Esophagus muscularis mucosa (tissue), 4 donors: Measurements from ENCODE around the gene KRTAP10-7. TPM values are rescaled to one million over a fixed set of nuclear protein-coding genes. Genes with fewer than 3 reads are reported as not detected.

Experiments used
- DNase-seq: peaks from one replicate; pipeline ENCODE4 v3.0.0-alpha.2; 2017; ENCODE audit errors: extremely low spot score
- H3K27ac ChIP-seq, 4 donors: fragments of 200-600 bp; sonication (generic); replicated peaks in 1 of 4; 1 replicate in 3 of 4; 2 replicates in 1 of 4; pipeline ENCODE4 v1.5.1; 2016 to 2019; ENCODE audit warnings: mild to moderate bottlenecking in 1 of 4
- H3K27me3 ChIP-seq, 4 donors: fragments of 200-600 bp; sonication (generic); one replicate each; pipeline versions ENCODE4 v1.5.1 to v1.6.0; 2016 to 2019
- H3K36me3 ChIP-seq, 4 donors: fragments of 200-600 bp; sonication (generic); one replicate each; pipeline ENCODE4 v1.5.1; 2016 to 2019
- H3K4me1 ChIP-seq, 4 donors: fragments of 200-600 bp; sonication (generic); one replicate each; pipeline ENCODE4 v1.5.1; 2016 to 2019
- H3K4me3 ChIP-seq, 4 donors: fragments of 200-600 bp; sonication (generic); 1 replicate in 2 of 4; 2 replicates in 2 of 4; pipeline ENCODE4 v1.5.1; 2016 to 2019; ENCODE audit warnings: mild to moderate bottlenecking in 4 of 4, moderate library complexity in 1 of 4
- H3K9me3 ChIP-seq, 4 donors: fragments of 200-600 bp; sonication (generic); 1 replicate in 3 of 4; 2 replicates in 1 of 4; pipeline ENCODE4 v1.5.1; 2016 to 2019
- CTCF ChIP-seq, 3 experiments: fragments of 200-600 bp in 2 of 3; fragments of 450-650 bp in 1 of 3; sonication (generic) in 2 of 3; IDR thresholded peaks; one replicate each; pipeline ENCODE4 v1.5.1; 2017 to 2019; ENCODE audit warnings: antibody characterized with exemption in 3 of 3, mild to moderate bottlenecking in 2 of 3, moderate library complexity in 1 of 3
- EP300 ChIP-seq: sonication (generic); formaldehyde crosslinking; IDR thresholded peaks from one replicate; pipeline ENCODE4 v1.6.1; 2017; ENCODE audit warnings: antibody characterized with exemption
- POLR2A ChIP-seq: fragments of 450-650 bp; IDR thresholded peaks from one replicate; pipeline ENCODE4 v1.6.1; 2017; ENCODE audit warnings: antibody characterized with exemption, moderate library complexity, mild to moderate bottlenecking, low read depth
- POLR2AphosphoS5 ChIP-seq, 2 donors: sonication (generic); formaldehyde crosslinking; IDR thresholded peaks; one replicate each; pipeline ENCODE4 v1.6.1; 2017; ENCODE audit warnings: antibody characterized with exemption in 2 of 2
- WGBS: methylation state at CpG from one replicate; pipeline ENCODE4 v1.1.5; 2018; 5-methylcytosine and 5-hydroxymethylcytosine counted together
- intact Hi-C: fragments of 100-400 bp; cut with DNase I; formaldehyde crosslinking; loops from one replicate; pipeline ENCODE4 v1.15.1; 2023
- total RNA-seq, 4 donors: library from RNA; depleted of rRNA; stranded (reverse); fragments of >200 nt; gene quantifications; one replicate each; pipeline versions ENCODE4 v1.1.0 to v1.2.1, GENCODE V29; 2016

KRTAP10-7 gene
- total RNA-seq, 4 donors from 2014 or later = not detected

- H3K4me1 ChIP-seq = no peaks in the 10 kb centered on the region
- no peak overlapping the region for H3K4me3 ChIP-seq
- no peak overlapping the region for H3K27ac ChIP-seq
- intact Hi-C loops = no loop called here
- H3K9me3 ChIP-seq = peaks cover 0 to 2% (median under 1%) of the 10 kb centered on the region in 4 donors
- no peak for TF ChIP-seq POLR2AphosphoS5 (IDR thresholded peaks at IDR 0.05)
- no peak for TF ChIP-seq CTCF (IDR thresholded peaks at IDR 0.05)
- no peak for TF ChIP-seq POLR2A
- no peak for TF ChIP-seq EP300
- H3K36me3 ChIP-seq = no peaks in the 10 kb centered on the region
- peak; percentile 87 for DNase-seq
- H3K27me3 ChIP-seq = peaks cover 0 to 50% (median 0%) of the 10 kb centered on the region in 4 donors
- 79% methylated on average over 20 of the region's 20 CpGs for WGBS
Observed at GRCh38 chr21:44593598-44594405, 6.6 kb upstream of the KRTAP10-7 start.

DNA sequence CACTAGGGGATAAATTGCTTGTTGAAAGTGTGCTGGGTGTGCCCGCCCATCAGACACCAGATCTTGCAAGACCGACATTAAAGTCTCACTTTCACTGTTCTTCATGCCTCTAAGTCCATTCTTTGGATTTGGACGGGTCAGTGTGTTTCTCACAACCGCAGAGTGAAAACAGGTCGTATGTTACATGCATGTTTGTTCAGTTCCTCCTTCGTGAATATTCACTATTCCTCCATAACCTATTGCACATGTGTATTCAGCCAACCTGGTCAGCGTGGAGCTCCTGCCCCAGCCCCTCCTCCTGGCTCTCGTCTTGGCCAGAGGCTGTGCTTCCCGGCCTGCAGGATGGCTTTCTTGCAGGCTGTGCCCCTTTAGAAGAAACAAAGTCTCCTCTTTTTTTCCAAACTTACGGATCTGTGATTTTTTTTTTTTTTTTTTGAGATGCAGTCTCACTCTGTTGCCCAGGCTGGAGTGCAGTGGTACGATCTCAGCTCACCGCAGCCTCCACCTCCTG, 5.9 kb upstream of the KRTAP10-7 start:
- no peak overlapping the region for H3K4me3 ChIP-seq
- H3K9me3 ChIP-seq = peaks cover 0 to 6% (median 1%) of the 10 kb centered on the region in 4 donors
- H3K27ac ChIP-seq = no peak overlapping the region
- H3K36me3 ChIP-seq = no peaks in the 10 kb centered on the region
- intact Hi-C loops = no loop called here
- peak; percentile 77 for DNase-seq
- no peak for TF ChIP-seq POLR2A
- no peak for TF ChIP-seq EP300
- TF ChIP-seq CTCF (IDR thresholded peaks at IDR 0.05) = no peak
- TF ChIP-seq POLR2AphosphoS5 (IDR thresholded peaks at IDR 0.05) = no peak
- 90% methylated on average over 12 of the region's 12 CpGs for WGBS
- no peaks in the 10 kb centered on the region for H3K4me1 ChIP-seq
- peaks cover 0 to 49% (median 0%) of the 10 kb centered on the region in 4 donors for H3K27me3 ChIP-seq

- Histone ChIP-seq H3K4me1 (no peaks in the 10 kb centered on the region), H3K4me3 (no peak overlapping the region), H3K27me3 (peaks cover 0 to 48% (median 0%) of the 10 kb centered on the region in 4 donors), H3K36me3 (no peaks in the 10 kb centered on the region), H3K9me3 (peaks cover 0 to 6% (median 1%) of the 10 kb centered on the region in 4 donors), H3K27ac (no peak overlapping the region)
- WGBS = 69% methylated on average over 4 of the region's 6 CpGs
- intact Hi-C loops = no loop called here
- no peak for DNase-seq
- TF ChIP-seq POLR2A (no peak), EP300 (no peak), POLR2AphosphoS5 (IDR thresholded peaks at IDR 0.05) (no peak), CTCF (IDR thresholded peaks at IDR 0.05) (no peak)
Observed at GRCh38 chr21:44595524-44595923, 4.9 kb upstream of the KRTAP10-7 start.

DNA sequence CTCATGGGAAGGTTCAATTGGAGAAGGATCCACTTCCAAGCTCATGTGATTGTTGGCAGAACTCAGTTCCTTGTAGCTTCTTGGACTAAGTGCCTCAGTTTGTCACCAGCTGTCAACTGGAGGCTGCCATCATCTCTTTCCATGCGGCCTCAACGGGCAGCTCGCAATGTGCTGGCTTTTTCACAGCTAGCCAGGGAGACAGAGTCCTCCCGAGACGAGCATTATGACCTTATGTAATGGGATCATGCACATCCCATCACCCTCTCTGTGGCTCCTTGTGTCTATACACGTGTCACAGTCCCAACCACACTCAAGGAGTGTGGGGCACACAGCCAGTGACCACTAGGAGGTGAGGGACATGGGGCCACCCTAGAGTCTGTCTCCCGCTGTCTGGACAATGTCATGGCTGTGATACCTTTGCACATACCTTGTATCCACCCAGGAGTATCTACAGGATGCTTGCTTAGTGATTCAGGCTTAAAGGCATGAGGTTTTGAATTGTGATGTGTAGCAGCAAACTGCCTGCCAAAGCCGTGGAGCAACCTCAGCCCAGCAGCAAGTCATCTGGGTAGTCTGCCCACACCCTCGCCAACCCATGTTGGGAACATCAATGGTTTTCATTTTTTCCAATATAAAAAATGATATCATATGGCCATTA, 4.2 kb upstream of the KRTAP10-7 start:
- H3K4me3 ChIP-seq = no peak overlapping the region
- TF ChIP-seq POLR2AphosphoS5 (IDR thresholded peaks at IDR 0.05) (no peak), POLR2A (no peak), CTCF (IDR thresholded peaks at IDR 0.05) (no peak), EP300 (no peak)
- H3K27me3 ChIP-seq = peaks cover 0 to 44% (median 0%) of the 10 kb centered on the region in 4 donors
- peak; percentile 89 for DNase-seq
- no peaks in the 10 kb centered on the region for H3K4me1 ChIP-seq
- H3K36me3 ChIP-seq = no peaks in the 10 kb centered on the region
- WGBS = 85% methylated on average over 7 of the region's 9 CpGs
- no peak overlapping the region for H3K27ac ChIP-seq
- peaks cover 0 to 6% (median 1%) of the 10 kb centered on the region in 4 donors for H3K9me3 ChIP-seq
- intact Hi-C loops = no loop called here
